HEK293 (cell line): Measurements from ENCODE around the gene RRP8.

ENCODE experiments used
- ZNF274 ChIP-seq, 2 experiments: fragments of 200-500 bp in 1 of 2; fragments of 450-650 bp in 1 of 2; sonication (Bioruptor generic) in 1 of 2; formaldehyde crosslinking in 1 of 2; IDR thresholded peaks; 2 replicates each; pipeline versions ENCODE4 v1.5.1 to v1.6.1; 2014 to 2016; ENCODE audit warnings: borderline replicate concordance in 1 of 2, inconsistent platforms in 1 of 2, low read length in 1 of 2, missing biosample characterization in 1 of 2, missing genetic modification characterization in 1 of 2
- ZNF416 ChIP-seq: fragments of 450-650 bp; formaldehyde crosslinking; IDR thresholded peaks from 2 replicates; pipeline ENCODE4 v1.5.1; 2016; ENCODE audit warnings: missing biosample characterization, missing genetic modification characterization

DNA sequence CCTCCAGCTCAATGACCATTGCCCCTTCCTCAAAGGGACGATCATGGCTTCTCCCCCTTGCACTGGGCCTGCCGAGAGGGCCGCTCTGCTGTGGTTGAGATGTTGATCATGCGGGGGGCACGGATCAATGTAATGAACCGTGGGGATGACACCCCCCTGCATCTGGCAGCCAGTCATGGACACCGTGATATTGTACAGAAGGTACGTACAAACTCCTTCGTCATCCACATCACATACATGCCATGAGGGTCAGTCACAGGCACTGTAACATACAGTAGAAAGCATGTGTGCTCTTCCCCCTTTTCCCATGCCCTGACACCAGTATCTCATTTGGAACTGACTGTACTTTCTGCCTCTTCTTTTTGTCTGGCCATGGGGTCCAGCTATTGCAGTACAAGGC lies 4.6 kb upstream of the RRP8 start:
- TF ChIP-seq ZNF416 (tag by site-specific recombination) (no peak), ZNF274 (IDR thresholded peaks at IDR 0.05; ENCODE audit: low read length) (no peak), ZNF274 (tag by site-specific recombination; IDR thresholded peaks at IDR 0.05; ENCODE audit: borderline replicate concordance) (no peak)
